NT2/D1 (cell line): ENCODE measurements around the gene FOXB1.

Experiments used
- YY1 ChIP-seq: IDR thresholded peaks from 2 replicates; pipeline ENCODE4 v1.6.1; 2011; ENCODE audit not compliant: insufficient read length, insufficient read depth
- ZNF274 ChIP-seq: IDR thresholded peaks from 2 replicates; pipeline ENCODE4 v1.6.1; 2011; ENCODE audit warnings: mild to moderate bottlenecking, low read depth, low read length

GRCh38 chr15:59994888-59995557 is 9.1 kb upstream of the FOXB1 start:
- TF ChIP-seq YY1 (no peak), ZNF274 (no peak)
